ENCODE results near the gene ANXA10. TPM values are rescaled to one million over a fixed set of nuclear protein-coding genes. Genes with fewer than 3 reads are reported as not detected.

Gene ANXA10
- total and polyA plus RNA-seq, 2 experiments from 2014 or later, result 18.5 to 33.4 TPM

DNA sequence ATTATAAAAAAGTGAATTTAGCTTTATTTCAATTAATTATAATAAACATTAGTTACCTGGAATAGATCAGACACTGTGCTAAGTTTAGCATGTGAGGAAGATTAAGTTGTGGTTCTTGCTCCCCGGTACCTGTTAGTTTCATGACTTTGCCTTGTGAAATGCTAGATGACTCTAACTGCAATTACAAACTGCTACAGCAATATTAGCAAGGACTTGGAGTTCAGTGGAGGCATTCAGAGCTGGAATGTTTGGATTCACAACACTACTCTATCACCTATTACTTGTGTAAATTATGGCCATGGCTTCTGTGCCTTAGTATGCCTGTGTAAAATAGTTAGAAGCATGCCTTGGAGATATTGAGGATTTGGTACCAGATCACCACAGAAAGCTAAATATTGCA lies 21.4 kb upstream of the ANXA10 start:
- no peaks in the 10 kb centered on the region for H3K79me2 ChIP-seq
- no peaks in the 10 kb centered on the region for H3K36me3 ChIP-seq (replicated peaks; ENCODE audit: insufficient read depth, low read depth)
- H3K4me2 ChIP-seq, result no peak overlapping the region
- no peak overlapping the region for H2AFZ ChIP-seq
- DNase-seq (ENCODE audit: low spot score), result no peak
- 93% methylated on average over 1 of the region's 1 CpG for WGBS (ENCODE audit: low lambda C conversion rate, missing lambda C conversion rate)
- H3K4me3 ChIP-seq, result no peak overlapping the region
- H3K9me3 ChIP-seq (ENCODE audit: low read depth), result no peaks in the 10 kb centered on the region
- H3K9me2 ChIP-seq (replicated peaks; ENCODE audit: insufficient read depth), result no peaks in the 10 kb centered on the region
- no peaks in the 10 kb centered on the region for H3K4me1 ChIP-seq (ENCODE audit: insufficient read depth)
- H3K27ac ChIP-seq, result no peak overlapping the region
- no peaks in the 10 kb centered on the region for H3K27me3 ChIP-seq
- TF ChIP-seq EZH2 (IDR thresholded peaks at IDR 0.05; ENCODE audit: borderline replicate concordance), result no peak
- no peak for TF ChIP-seq EZH2phosphoT487 (IDR thresholded peaks at IDR 0.05; ENCODE audit: low read depth, severe bottlenecking, unreplicated experiment)
- no peak for TF ChIP-seq CTCF (IDR thresholded peaks at IDR 0.05; ENCODE audit: poor library complexity)
- no peaks in the 10 kb centered on the region for H4K20me1 ChIP-seq (ENCODE audit: insufficient read depth, poor library complexity, severe bottlenecking)

GRCh38 chr4:168071304-168071703 lies 21.0 kb upstream of the ANXA10 start:
- Histone ChIP-seq H4K20me1 (ENCODE audit: insufficient read depth, poor library complexity, severe bottlenecking) (no peaks in the 10 kb centered on the region), H3K79me2 (no peaks in the 10 kb centered on the region), H3K27me3 (no peaks in the 10 kb centered on the region), H3K4me1 (ENCODE audit: insufficient read depth) (no peaks in the 10 kb centered on the region), H3K4me3 (no peak overlapping the region), H3K9me3 (ENCODE audit: low read depth) (no peaks in the 10 kb centered on the region), H2AFZ (no peak overlapping the region), H3K27ac (no peak overlapping the region), H3K9me2 (replicated peaks; ENCODE audit: insufficient read depth) (no peaks in the 10 kb centered on the region), H3K4me2 (no peak overlapping the region), H3K36me3 (replicated peaks; ENCODE audit: insufficient read depth, low read depth) (no peaks in the 10 kb centered on the region)
- TF ChIP-seq EZH2 (IDR thresholded peaks at IDR 0.05; ENCODE audit: borderline replicate concordance) (no peak), EZH2phosphoT487 (IDR thresholded peaks at IDR 0.05; ENCODE audit: low read depth, severe bottlenecking, unreplicated experiment) (no peak), CTCF (IDR thresholded peaks at IDR 0.05; ENCODE audit: poor library complexity) (no peak)
- no peak for DNase-seq (ENCODE audit: low spot score)
- WGBS (ENCODE audit: low lambda C conversion rate, missing lambda C conversion rate), result 82% methylated on average over 2 of the region's 2 CpGs

DNA sequence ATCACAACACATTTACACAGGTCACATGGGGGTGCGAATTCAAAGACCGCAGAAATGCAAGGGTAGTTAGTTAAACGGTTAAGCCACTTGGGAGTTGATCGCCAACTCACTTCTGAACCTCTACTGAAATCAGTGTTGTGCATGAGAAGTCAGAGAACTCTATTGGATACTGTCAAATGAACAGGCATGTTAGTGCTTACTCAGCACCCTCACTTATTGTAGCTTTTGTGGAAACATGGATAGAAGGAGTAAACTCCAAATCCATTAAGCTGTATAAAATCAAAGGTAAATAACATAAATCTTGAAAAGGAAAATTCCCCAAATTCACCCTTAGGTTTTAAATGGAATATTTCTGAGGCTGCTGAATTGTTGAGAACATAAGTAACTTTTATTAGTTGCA lies 17.5 kb upstream of the ANXA10 start:
- H3K4me2 ChIP-seq, result no peak overlapping the region
- no peak overlapping the region for H3K27ac ChIP-seq
- no peaks in the 10 kb centered on the region for H3K9me3 ChIP-seq (ENCODE audit: low read depth)
- no peaks in the 10 kb centered on the region for H4K20me1 ChIP-seq (ENCODE audit: insufficient read depth, poor library complexity, severe bottlenecking)
- TF ChIP-seq CTCF (IDR thresholded peaks at IDR 0.05; ENCODE audit: poor library complexity) (no peak), EZH2phosphoT487 (IDR thresholded peaks at IDR 0.05; ENCODE audit: low read depth, severe bottlenecking, unreplicated experiment) (no peak), EZH2 (IDR thresholded peaks at IDR 0.05; ENCODE audit: borderline replicate concordance) (no peak)
- H3K36me3 ChIP-seq (replicated peaks; ENCODE audit: insufficient read depth, low read depth), result no peaks in the 10 kb centered on the region
- WGBS (ENCODE audit: low lambda C conversion rate, missing lambda C conversion rate), result 100% methylated on average over 4 of the region's 4 CpGs
- DNase-seq (ENCODE audit: low spot score), result no peak
- H3K9me2 ChIP-seq (replicated peaks; ENCODE audit: insufficient read depth), result no peaks in the 10 kb centered on the region
- no peaks in the 10 kb centered on the region for H3K79me2 ChIP-seq
- H3K4me3 ChIP-seq, result no peak overlapping the region
- no peaks in the 10 kb centered on the region for H3K27me3 ChIP-seq
- no peaks in the 10 kb centered on the region for H3K4me1 ChIP-seq (ENCODE audit: insufficient read depth)
- H2AFZ ChIP-seq, result no peak overlapping the region
